Activated CD4-positive, alpha-beta T cell treated with anti-CD3 and anti-CD28 coated beads for 4 hours (primary cell): ENCODE data around the gene WDR27.
"Not testable (repeated sequence)": the region's sequence is repeated elsewhere in the genome, so short reads cannot be mapped to it uniquely, and the experiment has no call there.

Source experiments
- DNase-seq, 2 donors: peaks; one replicate each; pipeline ENCODE4 v3.0.0-alpha.2; 2020

The WDR27 gene

GRCh38 chr6:169511785-169512184 lies 190.0 kb downstream of the WDR27 start:
- not testable (repeated sequence) for DNase-seq

GRCh38 chr6:169510871-169511270 lies 191.0 kb downstream of the WDR27 start:
- no peak for DNase-seq

DNA sequence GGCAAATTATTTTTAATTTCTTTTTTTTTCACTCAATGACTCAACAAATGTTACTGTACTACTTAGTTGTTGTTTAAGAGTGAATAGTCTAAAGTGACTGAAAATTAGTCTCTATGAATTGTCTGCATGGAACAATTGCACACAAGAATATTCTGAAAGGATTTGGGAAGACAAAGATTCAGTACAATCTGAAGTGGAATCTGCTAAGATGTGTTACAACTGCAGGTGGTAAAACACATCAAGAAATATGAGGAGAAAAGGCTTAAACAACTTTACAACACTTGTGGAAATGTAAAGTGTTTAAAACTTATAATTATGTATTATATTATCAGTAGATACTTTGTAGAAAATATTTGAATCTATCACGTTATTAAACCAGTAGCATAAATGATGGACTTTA lies 193.4 kb downstream of the WDR27 start:
- no peak for DNase-seq

DNA sequence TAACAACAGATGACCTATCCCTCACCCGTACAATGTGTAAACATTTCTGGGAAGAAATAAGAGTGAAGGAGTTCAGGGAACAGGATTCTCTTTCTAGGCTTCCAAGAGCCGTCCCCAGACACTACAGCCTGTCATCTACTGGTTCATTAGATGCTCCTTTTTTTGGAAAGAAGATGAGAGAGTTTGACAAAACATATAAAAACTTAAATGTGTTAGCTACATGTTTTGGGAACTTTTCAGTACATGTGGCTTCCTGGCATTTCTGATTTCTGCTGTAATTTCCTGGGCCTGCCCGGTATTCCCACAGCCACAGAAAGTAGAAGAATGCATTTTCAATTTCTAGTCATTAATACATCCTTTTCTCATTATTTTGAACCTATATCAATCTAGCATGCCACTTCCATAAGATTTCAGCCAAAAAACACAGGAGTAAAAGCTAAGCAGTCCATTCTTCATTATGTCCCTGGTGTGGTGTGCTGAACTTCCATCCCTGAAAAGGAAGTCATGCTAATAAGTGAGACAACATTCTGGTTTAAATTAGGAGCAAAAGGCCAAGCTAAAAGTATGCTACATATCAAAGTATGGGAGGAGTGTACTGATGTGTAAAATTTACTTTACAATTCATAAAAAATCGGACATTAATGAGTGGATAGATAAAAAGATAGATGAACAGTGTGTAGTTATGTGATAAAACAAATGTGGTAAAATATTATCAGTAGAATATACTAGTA lies 198.2 kb downstream of the WDR27 start:
- DNase-seq = no peak

- DNase-seq = no peak
Measured at GRCh38 chr6:169502445-169502844, 199.4 kb downstream of the WDR27 start.

- DNase-seq = no peak
Measured at GRCh38 chr6:169501777-169502313, 200.0 kb downstream of the WDR27 start.

GRCh38 chr6:169501128-169501527 lies 200.7 kb downstream of the WDR27 start:
- DNase-seq = no peak

DNA sequence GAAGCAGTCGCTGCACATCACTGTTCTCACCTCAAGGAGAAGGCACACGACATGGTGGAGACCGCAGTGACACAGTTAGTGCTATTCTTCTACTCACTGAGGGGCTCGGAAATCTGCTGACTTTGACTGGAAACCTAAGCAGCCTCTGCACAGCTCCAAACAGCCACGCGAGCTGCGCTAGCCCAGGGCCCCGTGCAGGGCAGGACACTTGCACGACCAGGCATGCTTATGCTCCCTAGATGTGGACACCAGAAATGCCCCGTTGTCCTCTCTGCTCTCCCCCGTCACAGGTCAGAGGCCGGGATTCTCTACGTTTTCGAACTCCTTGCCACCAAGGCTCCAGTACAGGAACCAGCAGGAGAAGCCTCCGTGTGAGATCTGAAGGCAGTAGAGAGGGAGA lies 201.1 kb downstream of the WDR27 start:
- DNase-seq = no peak

GRCh38 chr6:169499848-169500247 lies 202.0 kb downstream of the WDR27 start:
- no peak for DNase-seq

GRCh38 chr6:169498916-169499513 lies 202.8 kb downstream of the WDR27 start:
- DNase-seq = no peak

DNA sequence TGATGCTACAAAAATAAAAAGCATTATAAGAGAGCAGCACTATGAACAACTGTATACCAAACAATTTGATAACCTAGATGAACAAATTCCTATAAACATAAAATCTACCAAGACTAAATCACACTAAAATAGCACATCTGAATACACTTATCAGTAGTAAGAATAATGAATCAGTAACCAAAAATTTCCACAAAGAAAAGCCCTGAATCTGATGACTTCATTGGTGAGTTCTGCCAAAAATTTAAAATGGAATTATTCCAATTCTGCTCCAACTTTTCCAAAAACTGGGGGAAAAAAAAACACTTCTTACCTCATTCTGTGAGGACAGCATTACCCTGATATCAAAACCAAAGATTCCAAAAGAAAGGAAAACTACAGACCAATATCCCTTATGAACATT lies 206.2 kb downstream of the WDR27 start:
- DNase-seq = no peak

DNA sequence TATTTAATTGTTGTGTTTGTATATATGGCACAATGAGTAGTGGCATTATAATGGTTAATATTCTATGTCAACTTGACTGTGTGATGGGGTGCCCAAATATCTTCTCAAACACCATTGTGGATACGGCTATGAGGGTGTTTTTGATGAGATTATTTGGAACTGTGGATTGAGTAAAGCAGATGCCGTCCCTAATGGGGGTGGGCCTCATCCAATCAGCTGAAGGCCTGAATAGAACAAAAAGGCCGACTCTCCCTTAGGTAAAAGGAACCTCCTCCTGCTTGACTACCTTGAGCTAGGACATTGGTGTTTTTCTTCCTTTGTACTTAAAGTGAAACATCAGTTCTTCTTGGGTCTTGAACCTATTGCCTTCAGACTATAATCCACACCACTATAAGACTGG lies 207.8 kb downstream of the WDR27 start:
- DNase-seq = no peak

- DNase-seq = no peak
Measured at GRCh38 chr6:169491482-169491881, 210.3 kb downstream of the WDR27 start.

DNA sequence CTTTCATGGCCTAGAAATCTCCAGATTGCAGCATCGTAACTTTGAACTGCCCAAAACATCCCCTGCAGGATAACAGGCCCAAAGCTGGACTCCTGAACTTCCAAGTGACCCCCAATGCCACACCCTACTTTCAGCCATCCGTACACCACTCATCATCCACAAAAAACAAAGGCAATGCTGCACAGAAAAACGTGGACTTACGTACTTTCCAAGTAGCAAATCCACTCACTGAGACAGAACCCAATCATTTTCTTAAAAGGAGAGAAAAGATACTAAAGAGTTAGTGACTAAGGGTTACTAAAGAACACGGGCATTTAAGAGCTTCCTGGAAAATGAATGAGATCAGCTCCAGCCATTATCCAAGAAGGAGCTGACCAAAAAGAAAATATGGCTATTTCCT lies 211.0 kb downstream of the WDR27 start:
- DNase-seq = no peak

DNA sequence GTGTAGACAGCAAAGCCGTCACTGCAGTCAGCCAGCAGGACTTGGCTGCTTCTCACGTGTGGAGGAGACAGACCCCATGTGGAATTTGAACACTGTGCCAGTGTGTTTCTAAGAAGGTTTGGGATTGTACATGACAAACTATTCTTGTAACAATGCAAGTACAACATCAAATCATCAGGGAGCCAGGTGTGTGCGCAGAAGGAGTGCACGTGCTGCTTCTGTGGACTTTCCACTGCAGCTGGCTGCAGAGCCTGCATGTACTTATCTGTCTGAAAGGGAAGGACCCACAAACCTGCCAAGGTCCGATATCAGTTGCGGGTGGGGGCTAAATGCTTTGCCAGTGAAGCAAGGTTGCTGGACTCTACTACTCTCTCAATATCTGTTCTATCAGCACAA lies 211.6 kb downstream of the WDR27 start:
- DNase-seq = no peak

DNA sequence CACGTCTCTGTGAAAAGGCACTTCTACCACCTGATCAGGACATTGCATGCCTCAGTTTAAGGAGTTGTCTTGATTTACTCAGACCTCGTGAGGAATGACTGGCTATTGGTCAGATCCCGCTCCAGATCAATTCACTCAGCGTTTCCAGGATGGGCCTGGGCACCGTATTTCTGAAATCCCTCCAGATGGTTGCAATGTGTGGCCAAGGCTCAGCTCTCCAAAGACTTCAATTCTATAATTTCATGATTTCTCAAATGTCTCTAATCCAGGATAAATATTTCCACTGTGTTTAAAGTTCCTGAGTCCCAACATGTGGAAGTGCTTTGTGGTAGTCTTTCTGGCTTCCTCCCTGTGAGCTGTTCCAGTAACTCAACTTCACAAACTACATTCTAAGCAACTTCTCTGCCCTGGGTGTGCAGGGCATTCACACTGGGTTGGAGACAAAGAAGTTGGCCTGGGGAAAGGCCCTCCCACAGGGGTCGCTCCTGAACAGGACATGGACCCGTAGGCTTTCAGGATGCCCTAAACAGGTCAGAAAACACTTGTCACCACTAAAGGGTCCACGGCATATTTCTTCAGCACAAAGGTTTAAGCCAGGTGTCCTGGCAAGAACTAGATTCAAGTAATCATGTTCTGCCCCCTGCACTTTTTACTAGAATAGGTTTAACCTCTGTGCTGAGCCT lies 212.1 kb downstream of the WDR27 start:
- DNase-seq = no peak

GRCh38 chr6:169487579-169488436 lies 214.0 kb downstream of the WDR27 start:
- DNase-seq = no peak

DNA sequence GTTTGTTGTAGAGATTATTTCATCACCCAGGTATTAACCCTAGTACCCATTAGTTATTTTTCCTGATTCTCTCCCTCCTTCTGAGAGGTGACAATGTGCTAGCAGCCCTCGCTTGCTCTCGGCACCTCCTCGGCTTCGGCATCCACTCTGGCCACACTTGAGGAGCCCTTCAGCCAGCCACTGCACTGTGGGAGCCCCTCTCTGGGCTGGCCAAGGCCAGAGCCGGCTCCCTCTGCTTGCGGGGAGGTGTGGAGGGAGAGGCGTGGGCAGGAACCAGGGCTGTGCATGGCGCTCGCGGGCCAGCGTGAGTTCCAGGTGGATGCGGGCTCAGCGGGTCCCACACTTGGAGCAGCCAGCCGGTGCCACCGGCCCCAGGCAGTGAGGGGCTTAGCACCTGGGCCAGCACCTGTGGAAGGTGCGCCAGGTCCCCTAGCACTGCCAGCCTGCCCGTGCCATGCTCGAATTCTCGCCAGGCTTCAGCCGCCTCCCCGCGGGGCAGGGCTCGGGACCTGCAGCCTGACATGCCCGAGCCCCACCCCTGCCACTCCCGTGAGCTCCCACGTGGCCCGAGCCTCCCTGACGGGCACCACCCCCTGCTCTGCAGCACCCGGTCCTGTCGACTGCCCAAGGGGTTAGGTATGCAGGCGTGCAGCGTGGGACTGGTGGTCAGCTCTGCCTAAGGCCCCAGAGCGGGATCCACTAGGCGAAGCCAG lies 221.9 kb downstream of the WDR27 start:
- DNase-seq = no peak

GRCh38 chr6:169474362-169474761 lies 227.5 kb downstream of the WDR27 start:
- DNase-seq = no peak

DNA sequence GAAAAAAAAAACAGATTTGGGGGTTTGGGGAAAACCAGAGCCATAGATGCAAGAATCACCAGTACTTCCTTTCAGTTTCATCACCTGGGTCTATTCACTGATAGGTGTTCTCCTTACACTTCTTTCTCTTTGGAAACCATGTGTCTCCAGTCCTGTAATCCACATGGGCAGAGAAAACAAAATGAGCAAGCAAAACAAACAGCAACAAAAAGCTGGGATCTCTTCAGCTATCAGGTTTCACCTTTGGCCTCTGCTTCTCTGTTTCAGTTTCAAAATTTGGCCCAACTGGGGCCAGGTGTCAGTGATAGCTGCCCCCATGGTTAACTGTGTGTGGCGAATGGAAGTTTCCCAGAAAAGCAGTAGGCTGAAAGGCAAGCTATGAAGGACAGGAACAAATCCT lies 228.2 kb downstream of the WDR27 start:
- no peak for DNase-seq

GRCh38 chr6:169472786-169473416 lies 228.9 kb downstream of the WDR27 start:
- no peak for DNase-seq

GRCh38 chr6:169470790-169471189 lies 231.0 kb downstream of the WDR27 start:
- DNase-seq = no peak
